Sigmoid colon (tissue), 7 donors: ENCODE measurements around the gene SNX14. TPM values are rescaled to one million over a fixed set of nuclear protein-coding genes. Genes with fewer than 3 reads are reported as not detected.

Experiments used
- DNase-seq: peaks from one replicate; pipeline ENCODE4 v3.0.0-alpha.2; 2019
- H3K27ac ChIP-seq, 4 donors: fragments of 200-600 bp; sonication (generic); one replicate each; pipeline ENCODE4 v1.5.1; 2016 to 2019; ENCODE audit warnings: mild to moderate bottlenecking in 1 of 4
- H3K27me3 ChIP-seq, 3 donors: fragments of 200-600 bp; sonication (generic); one replicate each; pipeline ENCODE4 v1.5.1; 2019; ENCODE audit warnings: mild to moderate bottlenecking in 1 of 3
- H3K36me3 ChIP-seq, 4 donors: fragments of 200-600 bp; sonication (generic); one replicate each; pipeline ENCODE4 v1.5.1; 2016 to 2019
- H3K4me1 ChIP-seq, 4 donors: fragments of 200-600 bp; sonication (generic); one replicate each; pipeline ENCODE4 v1.5.1; 2017 to 2019
- H3K4me3 ChIP-seq, 4 donors: fragments of 200-600 bp; sonication (generic); one replicate each; pipeline ENCODE4 v1.5.1; 2017 to 2019; ENCODE audit warnings: mild to moderate bottlenecking in 2 of 4, moderate library complexity in 1 of 4
- H3K9me3 ChIP-seq, 4 donors: fragments of 200-600 bp in 3 of 4; sonication (generic) in 3 of 4; one replicate each; pipeline versions ENCODE4 v1.5.1 to v1.6.1; 2013 to 2019
- EP300 ChIP-seq, 4 donors: sonication (generic); formaldehyde crosslinking; IDR thresholded peaks; one replicate each; pipeline ENCODE4 v1.6.1; 2017; ENCODE audit warnings: antibody characterized with exemption in 4 of 4
- POLR2A ChIP-seq, 2 donors: fragments of 450-650 bp; IDR thresholded peaks; one replicate each; pipeline ENCODE4 v1.6.1; 2016; ENCODE audit warnings: antibody characterized with exemption in 2 of 2, mild to moderate bottlenecking in 2 of 2, moderate library complexity in 2 of 2
- POLR2AphosphoS5 ChIP-seq, 4 donors: sonication (generic); formaldehyde crosslinking; IDR thresholded peaks; one replicate each; pipeline ENCODE4 v1.6.1; 2017; ENCODE audit warnings: antibody characterized with exemption in 4 of 4
- WGBS, 2 donors: extraction: QIAGEN DNeasy Blood & Tissue Kit; methylation state at CpG; one replicate each; pipeline ENCODE4 v1.1.7; 2013; 5-methylcytosine and 5-hydroxymethylcytosine counted together
- intact Hi-C: fragments of 100-400 bp; cut with DNase I; formaldehyde crosslinking; loops from one replicate; pipeline ENCODE4 v1.15.1; 2023
- polyA plus RNA-seq, 3 donors: library from polyadenylated mRNA; stranded (reverse); fragments of 200-250 nt; gene quantifications; one replicate each; pipeline ENCODE4 v1.2.3, GENCODE V29; 2013
- total RNA-seq, 4 donors: library from RNA; depleted of rRNA; stranded (reverse); fragments of >200 nt; gene quantifications; one replicate each; pipeline ENCODE4 v1.1.0, GENCODE V29; 2016
- TF ChIP-seq, protein P1 (sequence below), 4 experiments: fragments of 450-650 bp in 3 of 4; fragments of 200-600 bp in 1 of 4; IDR thresholded peaks; one replicate each; pipeline ENCODE4 v1.5.1; 2016 to 2019; ENCODE audit warnings: antibody characterized with exemption in 4 of 4, mild to moderate bottlenecking in 3 of 4, moderate library complexity in 2 of 4
- donor health status: healthy with polysubstance abuse.
- donor health status: Bipolar disorder and iron deficiency.
- donor health status: healthy.

SNX14 gene
- total and polyA plus RNA-seq, 7 donors, result 12.9 to 94.2 (median 61.1) TPM

DNA sequence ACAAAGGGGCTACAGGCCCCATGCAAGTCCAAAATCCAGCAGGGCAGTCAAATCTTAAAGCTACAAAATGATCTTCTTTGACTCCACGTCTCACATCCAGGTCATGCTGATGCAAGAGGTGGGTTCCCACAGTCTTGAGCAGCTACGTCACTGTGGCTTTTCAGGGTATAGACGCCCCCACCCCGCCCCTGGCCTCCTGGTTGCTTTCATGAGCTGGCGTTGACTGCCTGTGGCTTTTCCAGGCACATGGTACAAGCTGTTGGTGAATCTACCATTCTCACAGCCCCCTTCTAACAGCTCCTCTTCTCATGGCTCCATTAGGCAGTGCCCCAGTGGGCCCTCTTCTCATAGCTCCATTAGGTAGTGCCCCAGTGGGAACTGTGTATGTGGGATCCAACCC, 96.8 kb downstream of the SNX14 start:
- TF ChIP-seq, protein P1, sequence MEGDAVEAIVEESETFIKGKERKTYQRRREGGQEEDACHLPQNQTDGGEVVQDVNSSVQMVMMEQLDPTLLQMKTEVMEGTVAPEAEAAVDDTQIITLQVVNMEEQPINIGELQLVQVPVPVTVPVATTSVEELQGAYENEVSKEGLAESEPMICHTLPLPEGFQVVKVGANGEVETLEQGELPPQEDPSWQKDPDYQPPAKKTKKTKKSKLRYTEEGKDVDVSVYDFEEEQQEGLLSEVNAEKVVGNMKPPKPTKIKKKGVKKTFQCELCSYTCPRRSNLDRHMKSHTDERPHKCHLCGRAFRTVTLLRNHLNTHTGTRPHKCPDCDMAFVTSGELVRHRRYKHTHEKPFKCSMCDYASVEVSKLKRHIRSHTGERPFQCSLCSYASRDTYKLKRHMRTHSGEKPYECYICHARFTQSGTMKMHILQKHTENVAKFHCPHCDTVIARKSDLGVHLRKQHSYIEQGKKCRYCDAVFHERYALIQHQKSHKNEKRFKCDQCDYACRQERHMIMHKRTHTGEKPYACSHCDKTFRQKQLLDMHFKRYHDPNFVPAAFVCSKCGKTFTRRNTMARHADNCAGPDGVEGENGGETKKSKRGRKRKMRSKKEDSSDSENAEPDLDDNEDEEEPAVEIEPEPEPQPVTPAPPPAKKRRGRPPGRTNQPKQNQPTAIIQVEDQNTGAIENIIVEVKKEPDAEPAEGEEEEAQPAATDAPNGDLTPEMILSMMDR (IDR thresholded peaks at IDR 0.05), result no peak
- TF ChIP-seq POLR2A (IDR thresholded peaks at IDR 0.05) (no peak), EP300 (IDR thresholded peaks at IDR 0.05) (no peak), POLR2AphosphoS5 (IDR thresholded peaks at IDR 0.05) (no peak)
- H3K27ac ChIP-seq, result no peak overlapping the region
- intact Hi-C loops, result no loop called here
- no peaks in the 10 kb centered on the region for H3K27me3 ChIP-seq
- H3K36me3 ChIP-seq, result peaks cover 0 to 8% (median 0%) of the 10 kb centered on the region in 4 donors
- no peaks in the 10 kb centered on the region for H3K9me3 ChIP-seq
- no peak overlapping the region for H3K4me3 ChIP-seq
- WGBS, 2 donors, result 94 to 95% methylated on average over 5 of the region's 5 CpGs
- H3K4me1 ChIP-seq, result peaks cover 0 to 9% (median 3%) of the 10 kb centered on the region in 4 donors
- no peak for DNase-seq

DNA sequence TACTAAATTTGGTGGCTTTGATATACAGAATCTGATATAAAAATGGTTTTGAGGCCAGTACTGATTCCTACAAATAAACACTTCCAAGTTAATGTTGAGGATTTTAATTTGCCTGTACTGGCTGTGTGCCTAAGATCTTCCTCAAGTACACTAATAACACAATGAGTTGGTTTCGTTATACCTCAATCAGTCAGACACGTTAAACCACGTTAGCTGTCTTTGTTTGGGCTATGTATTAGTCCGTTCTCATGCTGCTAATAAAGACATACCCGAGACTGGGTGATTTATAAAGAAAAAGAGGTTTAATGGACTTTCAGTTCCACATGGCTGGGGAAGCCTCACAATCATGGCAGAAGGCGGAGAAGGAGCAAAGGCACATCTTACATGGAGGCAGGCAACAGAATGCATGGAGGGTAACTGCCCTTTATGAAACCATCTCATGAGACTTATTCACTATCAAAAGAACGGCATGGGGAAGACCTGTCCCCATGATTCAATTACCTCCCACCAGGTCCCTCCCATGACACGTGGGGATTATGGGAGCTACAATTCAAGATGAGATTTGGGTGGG, 97.6 kb downstream of the SNX14 start:
- H3K4me3 ChIP-seq, result no peak overlapping the region
- TF ChIP-seq, protein P1 (IDR thresholded peaks at IDR 0.05), result no peak
- no peak for TF ChIP-seq POLR2AphosphoS5 (IDR thresholded peaks at IDR 0.05)
- TF ChIP-seq POLR2A (IDR thresholded peaks at IDR 0.05), result no peak
- no peak for TF ChIP-seq EP300 (IDR thresholded peaks at IDR 0.05)
- no peaks in the 10 kb centered on the region for H3K27me3 ChIP-seq
- intact Hi-C loops, result no loop called here
- no peak for DNase-seq
- no peaks in the 10 kb centered on the region for H3K9me3 ChIP-seq
- H3K4me1 ChIP-seq, result peaks cover 0 to 9% (median 3%) of the 10 kb centered on the region in 4 donors
- peaks cover 0 to 6% (median 0%) of the 10 kb centered on the region in 4 donors for H3K36me3 ChIP-seq
- 77 to 93% methylated on average over 8 of the region's 8 CpGs for WGBS, 2 donors
- H3K27ac ChIP-seq, result no peak overlapping the region

DNA sequence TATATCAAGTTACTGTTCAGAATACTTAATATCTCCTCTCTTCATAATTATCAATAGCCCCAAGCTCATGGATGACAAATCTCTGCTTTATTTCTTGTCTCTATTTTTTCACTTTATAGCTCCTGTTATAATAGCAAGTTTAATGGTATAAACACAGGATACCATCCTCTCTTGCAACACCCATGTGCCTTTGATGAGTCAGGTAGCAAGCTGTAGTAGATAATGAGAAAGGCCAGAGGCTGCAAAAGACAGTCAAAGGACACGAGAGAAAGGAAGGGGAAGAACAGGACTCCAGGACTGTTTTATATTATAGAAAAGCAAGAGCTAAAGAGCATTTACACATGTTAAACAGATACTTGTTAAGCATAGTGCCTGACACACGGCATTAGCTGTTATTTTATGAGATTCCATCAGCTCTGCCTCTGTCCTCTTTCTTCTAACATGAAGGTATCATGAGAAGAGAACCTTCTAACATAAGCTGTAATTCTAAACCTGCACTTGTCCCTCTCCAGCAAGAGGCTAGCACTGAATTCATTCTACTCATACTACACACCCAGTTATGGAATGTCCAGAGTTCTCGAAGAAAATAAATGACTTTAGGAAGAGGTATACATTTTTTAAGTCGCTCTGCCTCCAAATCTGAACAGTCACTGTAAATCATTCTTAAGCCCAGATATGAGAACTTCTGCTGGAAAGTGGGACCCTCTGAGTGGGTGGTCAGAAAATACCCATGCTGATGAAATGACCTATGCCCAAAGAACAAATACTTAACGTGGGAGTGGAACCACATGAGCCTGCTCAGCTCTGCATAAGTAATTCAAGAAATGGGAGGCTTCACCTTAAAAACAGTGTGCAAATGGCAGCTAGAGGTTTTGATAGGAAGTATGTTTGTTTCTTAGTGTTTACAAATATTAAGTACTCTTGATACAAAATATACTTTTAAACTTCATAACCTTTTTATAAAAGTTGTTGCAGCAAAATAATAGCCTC, 98.8 kb downstream of the SNX14 start:
- no peak overlapping the region for H3K4me3 ChIP-seq
- peaks cover 0 to 10% (median 0%) of the 10 kb centered on the region in 4 donors for H3K36me3 ChIP-seq
- H3K27ac ChIP-seq, result no peak overlapping the region
- intact Hi-C loops, result no loop called here
- no peak for TF ChIP-seq POLR2A (IDR thresholded peaks at IDR 0.05)
- TF ChIP-seq, protein P1 (IDR thresholded peaks at IDR 0.05), result no peak
- TF ChIP-seq POLR2AphosphoS5 (IDR thresholded peaks at IDR 0.05), result peak in 2 of 4 donors; percentile 17 to 48
- DNase-seq, result no peak
- 70 to 75% methylated on average over 5 of the region's 5 CpGs for WGBS, 2 donors
- no peaks in the 10 kb centered on the region for H3K27me3 ChIP-seq
- H3K4me1 ChIP-seq, result peaks cover 0 to 9% (median 3%) of the 10 kb centered on the region in 4 donors
- no peaks in the 10 kb centered on the region for H3K9me3 ChIP-seq

DNA sequence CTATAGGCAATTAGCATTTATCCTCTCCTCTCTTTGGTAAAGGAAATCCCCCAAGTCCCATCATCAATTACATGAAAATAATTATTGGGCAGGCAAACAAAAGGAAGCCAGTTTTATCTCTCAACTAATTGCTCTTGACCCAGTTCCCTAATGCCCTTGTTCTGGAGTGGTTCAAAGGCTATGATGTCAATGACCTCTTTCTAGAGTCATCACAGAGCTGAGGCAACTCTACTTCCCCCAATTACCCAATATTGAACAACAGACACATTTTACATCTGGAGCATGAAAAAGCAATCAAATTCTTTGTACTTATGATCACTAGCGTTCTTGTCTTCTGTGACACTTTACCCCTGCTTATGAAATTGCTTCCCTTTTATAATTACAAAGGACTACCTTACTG, 100.3 kb downstream of the SNX14 start:
- WGBS, 2 donors, result 87 to 95% methylated on average over 1 of the region's 1 CpG
- H3K9me3 ChIP-seq, result no peaks in the 10 kb centered on the region
- DNase-seq, result no peak
- intact Hi-C loops, result no loop called here
- no peak overlapping the region for H3K27ac ChIP-seq
- H3K36me3 ChIP-seq, result peaks cover 0 to 10% (median 0%) of the 10 kb centered on the region in 4 donors
- H3K27me3 ChIP-seq, result no peaks in the 10 kb centered on the region
- H3K4me1 ChIP-seq, result peaks cover 0 to 9% (median 3%) of the 10 kb centered on the region in 4 donors
- no peak overlapping the region for H3K4me3 ChIP-seq
- TF ChIP-seq, protein P1 (IDR thresholded peaks at IDR 0.05), result no peak
- TF ChIP-seq POLR2A (IDR thresholded peaks at IDR 0.05) (no peak), POLR2AphosphoS5 (IDR thresholded peaks at IDR 0.05) (no peak), EP300 (IDR thresholded peaks at IDR 0.05) (no peak)
